Measurements from ENCODE around the gene TENM3. TPM values are rescaled to one million over a fixed set of nuclear protein-coding genes. Genes with fewer than 3 reads are reported as not detected.

TENM3 gene
- total RNA-seq, 4 donors from 2014 or later, result 29.8 to 58.5 (median 35.9) TPM

- TF ChIP-seq, protein P1, sequence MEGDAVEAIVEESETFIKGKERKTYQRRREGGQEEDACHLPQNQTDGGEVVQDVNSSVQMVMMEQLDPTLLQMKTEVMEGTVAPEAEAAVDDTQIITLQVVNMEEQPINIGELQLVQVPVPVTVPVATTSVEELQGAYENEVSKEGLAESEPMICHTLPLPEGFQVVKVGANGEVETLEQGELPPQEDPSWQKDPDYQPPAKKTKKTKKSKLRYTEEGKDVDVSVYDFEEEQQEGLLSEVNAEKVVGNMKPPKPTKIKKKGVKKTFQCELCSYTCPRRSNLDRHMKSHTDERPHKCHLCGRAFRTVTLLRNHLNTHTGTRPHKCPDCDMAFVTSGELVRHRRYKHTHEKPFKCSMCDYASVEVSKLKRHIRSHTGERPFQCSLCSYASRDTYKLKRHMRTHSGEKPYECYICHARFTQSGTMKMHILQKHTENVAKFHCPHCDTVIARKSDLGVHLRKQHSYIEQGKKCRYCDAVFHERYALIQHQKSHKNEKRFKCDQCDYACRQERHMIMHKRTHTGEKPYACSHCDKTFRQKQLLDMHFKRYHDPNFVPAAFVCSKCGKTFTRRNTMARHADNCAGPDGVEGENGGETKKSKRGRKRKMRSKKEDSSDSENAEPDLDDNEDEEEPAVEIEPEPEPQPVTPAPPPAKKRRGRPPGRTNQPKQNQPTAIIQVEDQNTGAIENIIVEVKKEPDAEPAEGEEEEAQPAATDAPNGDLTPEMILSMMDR (IDR thresholded peaks at IDR 0.05; ENCODE audit: low read depth), result no peak
Observed at GRCh38 chr4:182278729-182279128, 35.5 kb downstream of the TENM3 start.

- TF ChIP-seq, protein P1 (IDR thresholded peaks at IDR 0.05; ENCODE audit: low read depth), result no peak
Observed at GRCh38 chr4:182280436-182281111, 37.4 kb downstream of the TENM3 start.

DNA sequence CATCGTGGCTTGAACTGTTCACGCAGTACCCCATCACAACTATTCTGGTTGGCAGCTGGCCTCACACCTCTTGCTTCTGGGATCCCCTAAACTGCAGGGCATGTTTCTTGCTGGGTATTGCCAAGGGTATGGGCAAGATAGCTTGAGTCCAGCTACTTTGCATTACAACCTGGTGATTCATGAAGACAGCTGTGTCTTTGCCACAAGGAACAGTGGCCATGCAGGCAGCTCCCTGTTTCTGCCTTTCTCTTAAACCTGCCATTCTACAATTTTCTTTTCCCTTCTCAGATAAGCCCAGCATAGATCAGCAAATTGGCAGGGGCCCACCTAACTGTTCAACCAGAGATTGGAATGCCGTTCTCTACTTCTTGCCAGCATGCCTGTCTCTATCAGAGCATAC is 42.8 kb downstream of the TENM3 start:
- TF ChIP-seq, protein P1 (IDR thresholded peaks at IDR 0.05; ENCODE audit: low read depth), result no peak

DNA sequence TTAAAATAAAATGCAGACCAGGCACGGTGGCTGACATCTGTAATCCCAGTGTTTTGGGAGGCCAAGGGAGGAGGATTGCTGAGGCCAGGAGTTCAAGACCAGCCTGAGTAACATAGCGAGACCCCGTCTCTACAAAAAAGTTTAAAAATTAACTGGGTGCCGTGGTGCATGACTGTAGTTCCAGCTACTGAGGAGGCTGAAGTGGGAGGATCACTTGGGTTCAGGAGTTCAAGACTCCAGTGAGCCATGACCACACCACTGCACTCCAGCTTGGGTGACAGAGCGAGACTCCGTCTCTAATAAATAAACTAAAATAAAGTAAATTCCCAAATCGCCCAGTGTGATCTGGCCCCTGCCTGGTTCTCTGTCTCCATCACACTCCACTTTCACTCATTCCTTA is 43.7 kb downstream of the TENM3 start:
- TF ChIP-seq, protein P1 (IDR thresholded peaks at IDR 0.05; ENCODE audit: low read depth), result no peak

DNA sequence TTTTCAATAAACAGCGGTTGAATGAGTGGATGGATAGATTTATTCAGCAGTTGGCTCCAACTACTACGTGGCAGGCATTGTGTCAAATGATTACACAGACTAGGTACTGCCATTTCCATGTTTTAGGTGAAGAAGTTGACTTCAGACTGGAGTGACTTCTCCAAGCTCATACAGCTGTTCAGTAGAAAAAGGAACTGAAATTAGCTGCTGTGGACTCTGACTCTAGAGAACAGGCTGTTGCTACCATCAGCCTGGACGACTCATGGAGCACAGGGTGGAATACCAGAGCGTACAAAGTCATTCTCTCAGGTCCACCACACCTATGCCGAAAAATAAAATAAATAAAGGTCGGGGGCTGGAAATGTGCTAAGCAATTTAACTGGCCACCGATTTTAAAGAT is 45.3 kb downstream of the TENM3 start:
- TF ChIP-seq, protein P1 (IDR thresholded peaks at IDR 0.05; ENCODE audit: low read depth), result no peak

GRCh38 chr4:182289809-182290208 is 46.6 kb downstream of the TENM3 start:
- TF ChIP-seq, protein P1 (IDR thresholded peaks at IDR 0.05; ENCODE audit: low read depth), result no peak

DNA sequence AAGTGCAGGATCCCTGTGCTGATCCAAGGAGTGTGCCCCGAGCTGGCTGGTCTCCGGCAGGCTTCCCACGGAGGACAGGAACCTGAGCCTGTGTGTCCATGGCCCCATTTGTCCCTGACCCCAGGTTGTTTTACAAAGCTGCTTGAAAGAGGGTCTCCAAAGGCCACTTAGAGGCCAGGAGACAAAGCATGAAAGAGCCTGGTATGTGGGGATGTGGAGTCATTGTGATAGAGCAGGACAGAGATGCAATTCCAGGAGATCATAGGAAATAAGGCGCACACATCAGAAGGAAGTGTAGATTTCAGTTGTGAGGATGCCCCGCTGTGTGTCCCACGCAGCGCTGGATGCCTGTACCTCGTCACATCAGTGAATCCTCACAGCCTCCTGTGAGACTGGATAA is 48.0 kb downstream of the TENM3 start:
- TF ChIP-seq, protein P1 (IDR thresholded peaks at IDR 0.05; ENCODE audit: low read depth), result no peak
